ENCODE data around the gene CLDN20.

Gene CLDN20

GRCh38 chr6:155234687-155235086 is 29.1 kb upstream of the CLDN20 start:
- TF ChIP-seq EZH2phosphoT487 (IDR thresholded peaks at IDR 0.05; ENCODE audit: borderline replicate concordance, low read length), result no peak
- no peak for TF ChIP-seq CTCF (IDR thresholded peaks at IDR 0.05; ENCODE audit: low read depth, low read length, poor library complexity, severe bottlenecking)
- Histone ChIP-seq H3K4me1 (ENCODE audit: control insufficient read depth, low read length) (no peaks in the 10 kb centered on the region), H3K27ac (ENCODE audit: low read depth, low read length) (no peak overlapping the region), H3K36me3 (ENCODE audit: control insufficient read depth, low read length) (no peaks in the 10 kb centered on the region), H3K4me2 (ENCODE audit: low read length) (no peak overlapping the region), H3K79me2 (ENCODE audit: control insufficient read depth, low read length) (no peaks in the 10 kb centered on the region), H3K9me3 (ENCODE audit: control insufficient read depth, insufficient read depth, low read length) (peaks cover 8% of the 10 kb centered on the region; the same call in 1 of the 2 replicates), H3K9me2 (replicated peaks; ENCODE audit: control insufficient read depth, low read length) (no peaks in the 10 kb centered on the region), H3K4me3 (ENCODE audit: low read length) (no peak overlapping the region), H3F3A (ENCODE audit: control insufficient read depth, insufficient read depth) (no peaks in the 10 kb centered on the region), H4K20me1 (ENCODE audit: control insufficient read depth, insufficient read depth, low read depth, low read length) (no peaks in the 10 kb centered on the region), H3K27me3 (ENCODE audit: control insufficient read depth, low read length) (no peaks in the 10 kb centered on the region)

- Histone ChIP-seq H3K9me2 (replicated peaks; ENCODE audit: control insufficient read depth, low read length) (no peaks in the 10 kb centered on the region), H3K27me3 (ENCODE audit: control insufficient read depth, low read length) (no peaks in the 10 kb centered on the region), H3K4me3 (ENCODE audit: low read length) (no peak overlapping the region), H3K36me3 (ENCODE audit: control insufficient read depth, low read length) (no peaks in the 10 kb centered on the region), H3K27ac (ENCODE audit: low read depth, low read length) (no peak overlapping the region), H3K79me2 (ENCODE audit: control insufficient read depth, low read length) (no peaks in the 10 kb centered on the region), H4K20me1 (ENCODE audit: control insufficient read depth, insufficient read depth, low read depth, low read length) (no peaks in the 10 kb centered on the region), H3F3A (ENCODE audit: control insufficient read depth, insufficient read depth) (no peaks in the 10 kb centered on the region), H3K4me1 (ENCODE audit: control insufficient read depth, low read length) (no peaks in the 10 kb centered on the region), H3K9me3 (ENCODE audit: control insufficient read depth, insufficient read depth, low read length) (peaks cover 8% of the 10 kb centered on the region; the same call in 1 of the 2 replicates), H3K4me2 (ENCODE audit: low read length) (no peak overlapping the region)
- TF ChIP-seq CTCF (IDR thresholded peaks at IDR 0.05; ENCODE audit: low read depth, low read length, poor library complexity, severe bottlenecking), result no peak
- TF ChIP-seq EZH2phosphoT487 (IDR thresholded peaks at IDR 0.05; ENCODE audit: borderline replicate concordance, low read length), result no peak
Measured at GRCh38 chr6:155235087-155235486, 28.7 kb upstream of the CLDN20 start.

GRCh38 chr6:155237613-155238012 is 26.2 kb upstream of the CLDN20 start:
- Histone ChIP-seq H3K4me1 (ENCODE audit: control insufficient read depth, low read length) (no peaks in the 10 kb centered on the region), H3K4me2 (ENCODE audit: low read length) (no peak overlapping the region), H4K20me1 (ENCODE audit: control insufficient read depth, insufficient read depth, low read depth, low read length) (no peaks in the 10 kb centered on the region), H3K9me3 (ENCODE audit: control insufficient read depth, insufficient read depth, low read length) (peaks cover 8% of the 10 kb centered on the region; the same call in 1 of the 2 replicates), H3K27ac (ENCODE audit: low read depth, low read length) (no peak overlapping the region), H3K4me3 (ENCODE audit: low read length) (no peak overlapping the region), H3K27me3 (ENCODE audit: control insufficient read depth, low read length) (no peaks in the 10 kb centered on the region), H3K36me3 (ENCODE audit: control insufficient read depth, low read length) (no peaks in the 10 kb centered on the region), H3K79me2 (ENCODE audit: control insufficient read depth, low read length) (no peaks in the 10 kb centered on the region), H3K9me2 (replicated peaks; ENCODE audit: control insufficient read depth, low read length) (no peaks in the 10 kb centered on the region), H3F3A (ENCODE audit: control insufficient read depth, insufficient read depth) (no peaks in the 10 kb centered on the region)
- TF ChIP-seq CTCF (IDR thresholded peaks at IDR 0.05; ENCODE audit: low read depth, low read length, poor library complexity, severe bottlenecking) (no peak), EZH2phosphoT487 (IDR thresholded peaks at IDR 0.05; ENCODE audit: borderline replicate concordance, low read length) (no peak)

Measured in DOHH2 (cell line).